ENCODE measurements around the gene TNFAIP8L3.

The TNFAIP8L3 gene

GRCh38 chr15:51089041-51089440 lies 5.7 kb downstream of the TNFAIP8L3 start:
- DNase-seq: no peak

GRCh38 chr15:51088585-51088984 lies 6.1 kb downstream of the TNFAIP8L3 start:
- no peak for DNase-seq

- DNase-seq: no peak
Measured at GRCh38 chr15:51087513-51087912, 7.2 kb downstream of the TNFAIP8L3 start.

GRCh38 chr15:51086409-51086808 lies 8.3 kb downstream of the TNFAIP8L3 start:
- DNase-seq: no peak

GRCh38 chr15:51085764-51086163 lies 8.9 kb downstream of the TNFAIP8L3 start:
- DNase-seq: no peak

- peak; percentile 27 for DNase-seq
Measured at GRCh38 chr15:51083641-51084166, 11.0 kb downstream of the TNFAIP8L3 start.

GRCh38 chr15:51082246-51082645 lies 12.5 kb downstream of the TNFAIP8L3 start:
- no peak for DNase-seq

GRCh38 chr15:51080286-51080685 lies 14.4 kb downstream of the TNFAIP8L3 start:
- DNase-seq: no peak

GRCh38 chr15:51079226-51079625 lies 15.5 kb downstream of the TNFAIP8L3 start:
- no peak for DNase-seq

GRCh38 chr15:51077221-51078153 lies 17.2 kb downstream of the TNFAIP8L3 start:
- no peak for DNase-seq

GRCh38 chr15:51076524-51077220 lies 18.0 kb downstream of the TNFAIP8L3 start:
- no peak for DNase-seq

GRCh38 chr15:51075826-51076523 lies 18.7 kb downstream of the TNFAIP8L3 start:
- no peak for DNase-seq

- no peak for DNase-seq
Measured at GRCh38 chr15:51075364-51075763, 19.3 kb downstream of the TNFAIP8L3 start.

GRCh38 chr15:51074926-51075325 lies 19.8 kb downstream of the TNFAIP8L3 start:
- no peak for DNase-seq

- no peak for DNase-seq
Measured at GRCh38 chr15:51071578-51071977, 23.1 kb downstream of the TNFAIP8L3 start.

GRCh38 chr15:51069983-51070382 lies 24.7 kb downstream of the TNFAIP8L3 start:
- DNase-seq: no peak

- DNase-seq: no peak
Measured at GRCh38 chr15:51067510-51067909, 27.2 kb downstream of the TNFAIP8L3 start.

- DNase-seq: no peak
Measured at GRCh38 chr15:51065781-51066180, 28.9 kb downstream of the TNFAIP8L3 start.

GRCh38 chr15:51065261-51065660 lies 29.4 kb downstream of the TNFAIP8L3 start:
- no peak for DNase-seq

- no peak for DNase-seq
Measured at GRCh38 chr15:51062736-51063135, 32.0 kb downstream of the TNFAIP8L3 start.

GRCh38 chr15:51060030-51060673 lies 34.6 kb downstream of the TNFAIP8L3 start:
- no peak for DNase-seq

- DNase-seq: no peak
Measured at GRCh38 chr15:51054535-51054934, 40.2 kb downstream of the TNFAIP8L3 start.

- DNase-seq: no peak
Measured at GRCh38 chr15:51053571-51053970, 41.1 kb downstream of the TNFAIP8L3 start.

Measured in NCI-H1105 treated with DMSO at 0.1 percent for 48 hours (cell line).